BE2C (cell line): Measurements from ENCODE around the gene KCNMA1. TPM values are rescaled to one million over a fixed set of nuclear protein-coding genes. Genes with fewer than 3 reads are reported as not detected.
"Not testable (repeated sequence)": the region's sequence is repeated elsewhere in the genome, so short reads cannot be mapped to it uniquely, and the experiment has no call there.

ENCODE experiments used
- DNase-seq: peaks from one replicate; pipeline ENCODE4 v3.0.0-alpha.2; 2020
- H3K27me3 ChIP-seq: fragments of 250-450 bp; sonication (Bioruptor Pico); 2 replicates; pipeline ENCODE4 v1.5.1; 2020; ENCODE audit warnings: mild to moderate bottlenecking
- H3K36me3 ChIP-seq: fragments of 250-450 bp; sonication (Bioruptor Pico); 2 replicates; pipeline ENCODE4 v1.5.1; 2020; ENCODE audit warnings: mild to moderate bottlenecking
- H3K4me1 ChIP-seq: fragments of 250-450 bp; sonication (Bioruptor Pico); 2 replicates; pipeline ENCODE4 v1.5.1; 2020
- H3K4me3 ChIP-seq: 2 replicates; pipeline ENCODE4 v1.5.1; 2011; ENCODE audit warnings: low read depth, low read length
- H3K9me3 ChIP-seq: fragments of 250-450 bp; sonication (Bioruptor Pico); 2 replicates; pipeline ENCODE4 v1.5.1; 2020
- CTCF ChIP-seq: IDR thresholded peaks from 2 replicates; pipeline ENCODE4 v1.5.1; 2012; ENCODE audit warnings: mild to moderate bottlenecking, low read depth, low read length
- polyA plus RNA-seq: library from polyadenylated mRNA; unstranded; fragments of >200 nt; gene quantifications from one replicate; pipeline ENCODE4 v1.2.1, GENCODE V29; 2012; ENCODE audit warnings: low read depth, missing spikeins; ENCODE audit not compliant: insufficient read length, insufficient read depth

The KCNMA1 gene
- 24.7 TPM for polyA plus RNA-seq

GRCh38 chr10:77637532-77638320 lies at the start of gene KCNMA1:
Gene KCNMA1 (minus strand): TSS chr10:77637808.
- Histone ChIP-seq H3K36me3 (no peaks in the 10 kb centered on the region), H3K4me3 (peak within 1 kb of the TSS; percentile 76), H3K4me1 (no peaks in the 10 kb centered on the region; the same call in 1 of the 2 replicates), H3K27me3 (peaks cover 34% of the 10 kb centered on the region), H3K9me3 (no peaks in the 10 kb centered on the region)
- DNase-seq: peak; percentile 45
- no peak for TF ChIP-seq CTCF

GRCh38 chr10:77686650-77687417 lies 49.2 kb upstream of the KCNMA1 start:
- no peaks in the 10 kb centered on the region for H3K27me3 ChIP-seq
- H3K9me3 ChIP-seq: no peaks in the 10 kb centered on the region
- no peak for TF ChIP-seq CTCF
- H3K4me1 ChIP-seq: no peaks in the 10 kb centered on the region
- no peak overlapping the region for H3K4me3 ChIP-seq
- no peaks in the 10 kb centered on the region for H3K36me3 ChIP-seq
- no peak for DNase-seq

- DNase-seq: no peak
- Histone ChIP-seq H3K36me3 (no peaks in the 10 kb centered on the region), H3K4me3 (no peak overlapping the region), H3K27me3 (no peaks in the 10 kb centered on the region), H3K4me1 (no peaks in the 10 kb centered on the region), H3K9me3 (no peaks in the 10 kb centered on the region)
- TF ChIP-seq CTCF: no peak
Measured at GRCh38 chr10:77686096-77686495, 48.5 kb upstream of the KCNMA1 start.

GRCh38 chr10:77685432-77685831 lies 47.8 kb upstream of the KCNMA1 start:
- H3K27me3 ChIP-seq: no peaks in the 10 kb centered on the region
- no peak overlapping the region for H3K4me3 ChIP-seq

GRCh38 chr10:77683088-77683432 lies 45.5 kb upstream of the KCNMA1 start:
- not testable (repeated sequence) for H3K27me3 ChIP-seq, DNase-seq, H3K4me1 ChIP-seq, H3K9me3 ChIP-seq, H3K4me3 ChIP-seq, H3K36me3 ChIP-seq

More at GRCh38 chr10:77685432-77685831, 47.8 kb upstream of the KCNMA1 start:
- no peak for TF ChIP-seq CTCF
- DNase-seq: no peak
- no peaks in the 10 kb centered on the region for H3K4me1 ChIP-seq
- no peaks in the 10 kb centered on the region for H3K9me3 ChIP-seq
- H3K36me3 ChIP-seq: no peaks in the 10 kb centered on the region

- Histone ChIP-seq H3K4me1 (no peaks in the 10 kb centered on the region), H3K9me3 (no peaks in the 10 kb centered on the region), H3K36me3 (no peaks in the 10 kb centered on the region), H3K4me3 (no peak overlapping the region), H3K27me3 (no peaks in the 10 kb centered on the region)
- TF ChIP-seq CTCF: no peak
- DNase-seq: no peak
Measured at GRCh38 chr10:77682393-77683087, 44.9 kb upstream of the KCNMA1 start.
